IMR-90 (cell line): Measurements from ENCODE around the gene RIPOR2. TPM values are rescaled to one million over a fixed set of nuclear protein-coding genes. Genes with fewer than 3 reads are reported as not detected.

Source experiments
- ATAC-seq: fragments of 200-7000 bp; cut with Tn5 transposase; 2 replicates; pipeline ENCODE4 v1.9.1; 2020; ENCODE audit warnings: low read depth, mild to moderate bottlenecking, moderate library complexity
- BruUV-seq: library from RNA; stranded (reverse); fragments of 400-500 nt; replicated peaks from 2 replicates; lab custom pipeline; 2021; lab: Mats Ljungman, UMichigan
- CTCF ChIA-PET: fragments of 300-600 bp; formaldehyde crosslinking; extraction: SDS; loops from one replicate; lab custom pipeline; 2021; ENCODE audit warnings: antibody characterized with exemption; lab: Yijun Ruan, JAX
- POLR2A ChIA-PET: fragments of 300-600 bp; sonication (Branson Sonifier 250); formaldehyde crosslinking; loops from one replicate; lab custom pipeline; 2022; ENCODE audit warnings: antibody characterized with exemption; ENCODE audit not compliant: unreplicated experiment; lab: Charles Lee
- DNase-seq: peaks from one replicate; pipeline ENCODE4 v3.0.0; 2013
- H2AFZ ChIP-seq: replicated peaks from 2 replicates; pipeline ENCODE3; 2013; ENCODE audit warnings: low read length, mild to moderate bottlenecking; ENCODE audit not compliant: poor library complexity
- H2AK5ac ChIP-seq: 2 replicates; pipeline ENCODE4 v1.6.1; 2013; ENCODE audit warnings: low read depth, low read length, inconsistent platforms
- H2AK9ac ChIP-seq: replicated peaks from 2 replicates; pipeline ENCODE3; 2013; ENCODE audit warnings: mild to moderate bottlenecking, low read depth, low read length, moderate library complexity; ENCODE audit not compliant: poor library complexity
- H2BK120ac ChIP-seq: 2 replicates; pipeline ENCODE4 v1.6.1; 2013; ENCODE audit warnings: low read depth, low read length, inconsistent platforms
- H2BK15ac ChIP-seq: 3 replicates; pipeline ENCODE4 v1.6.1; 2013; ENCODE audit warnings: low read depth, low read length, inconsistent platforms
- H2BK20ac ChIP-seq: 2 replicates; pipeline ENCODE4 v1.6.1; 2013; ENCODE audit warnings: low read depth, mild to moderate bottlenecking, inconsistent platforms, low read length, moderate library complexity
- H2BK5ac ChIP-seq: 2 replicates; pipeline ENCODE4 v1.6.1; 2013; ENCODE audit warnings: mild to moderate bottlenecking, low read depth, low read length, inconsistent platforms; ENCODE audit not compliant: poor library complexity, severe bottlenecking
- H3K14ac ChIP-seq: replicated peaks from 2 replicates; pipeline ENCODE4 v1.6.1; 2013; ENCODE audit warnings: low read depth, low read length, inconsistent platforms
- H3K18ac ChIP-seq: 2 replicates; pipeline ENCODE4 v1.6.1; 2013; ENCODE audit warnings: low read depth, low read length, control low read depth
- H3K23ac ChIP-seq: 2 replicates; pipeline ENCODE4 v1.6.1; 2013; ENCODE audit warnings: low read depth, low read length, inconsistent platforms
- H3K27ac ChIP-seq: 2 replicates; pipeline ENCODE4 v1.5.1; 2013; ENCODE audit warnings: mild to moderate bottlenecking, control low read depth, low read length; ENCODE audit not compliant: insufficient read depth
- H3K27me3 ChIP-seq: 2 replicates; pipeline ENCODE4 v1.6.1; 2013; ENCODE audit warnings: low read length; ENCODE audit not compliant: control insufficient read depth, insufficient read depth
- H3K36me3 ChIP-seq: 2 replicates; pipeline ENCODE4 v1.6.1; 2013; ENCODE audit warnings: low read length, mixed read lengths; ENCODE audit not compliant: control insufficient read depth, insufficient read depth
- H3K4ac ChIP-seq: 2 replicates; pipeline ENCODE4 v1.6.1; 2013; ENCODE audit warnings: low read depth, low read length, inconsistent platforms
- H3K4me1 ChIP-seq: 2 replicates; pipeline ENCODE4 v1.6.1; 2013; ENCODE audit warnings: low read length, mixed read lengths; ENCODE audit not compliant: control insufficient read depth, insufficient read depth
- H3K4me2 ChIP-seq: 2 replicates; pipeline ENCODE4 v1.6.1; 2013; ENCODE audit warnings: low read depth, mild to moderate bottlenecking, control low read depth, low read length, moderate library complexity
- H3K4me3 ChIP-seq: 2 replicates; pipeline ENCODE4 v1.5.1; 2013; ENCODE audit warnings: low read depth, mild to moderate bottlenecking, control low read depth, low read length, moderate library complexity; ENCODE audit not compliant: insufficient read depth
- H3K56ac ChIP-seq: 2 replicates; pipeline ENCODE4 v1.6.1; 2013; ENCODE audit warnings: low read length, inconsistent platforms; ENCODE audit not compliant: insufficient read depth; ENCODE audit errors: extremely low read depth
- H3K79me1 ChIP-seq, 2 experiments: 2 replicates each; pipeline ENCODE4 v1.6.1; 2013; ENCODE audit warnings: low read length in 2 of 2, inconsistent platforms in 1 of 2, low read depth in 1 of 2
- H3K9ac ChIP-seq: 2 replicates; pipeline ENCODE4 v1.6.1; 2013; ENCODE audit warnings: low read depth, low read length, control low read depth
- H3K9me1 ChIP-seq: 2 replicates; pipeline ENCODE4 v1.6.1; 2013; ENCODE audit warnings: low read length, inconsistent platforms; ENCODE audit not compliant: insufficient read depth
- H3K9me3 ChIP-seq: 2 replicates; pipeline ENCODE4 v1.6.1; 2013; ENCODE audit warnings: low read length; ENCODE audit not compliant: control insufficient read depth, insufficient read depth
- H4K20me1 ChIP-seq: 2 replicates; pipeline ENCODE4 v1.6.1; 2013; ENCODE audit warnings: low read length, inconsistent platforms; ENCODE audit not compliant: insufficient read depth
- H4K5ac ChIP-seq: 2 replicates; pipeline ENCODE4 v1.6.1; 2013; ENCODE audit warnings: mild to moderate bottlenecking, low read depth, low read length, control low read depth
- H4K8ac ChIP-seq, 2 experiments: 2 replicates each; pipeline ENCODE4 v1.6.1; 2013; ENCODE audit warnings: low read depth in 2 of 2, low read length in 2 of 2, control low read depth in 1 of 2, inconsistent platforms in 1 of 2
- H4K91ac ChIP-seq: 2 replicates; pipeline ENCODE4 v1.6.1; 2013; ENCODE audit warnings: low read depth, low read length, inconsistent platforms; ENCODE audit not compliant: insufficient read depth
- MAFK ChIP-seq: IDR thresholded peaks from 2 replicates; pipeline ENCODE4 v1.6.1; 2012; ENCODE audit warnings: low read depth, low read length, improper control_type of control experiment
- dilution Hi-C: fragments of 300-500 bp; cut with HindIII; formaldehyde crosslinking; loops from one replicate; pipeline ENCODE4 v1.14.3; 2018; ENCODE audit warnings: low sequenced_read_pairs; ENCODE audit not compliant: unreplicated experiment
- in situ Hi-C: fragments of 300-500 bp; cut with MboI; formaldehyde crosslinking; loops from 3 replicates; pipeline ENCODE4 v1.14.3; 2019; ENCODE audit warnings: low sequenced_read_pairs, inconsistent platforms, mixed read lengths
- intact Hi-C: fragments of 100-400 bp; cut with micrococcal nuclease; formaldehyde crosslinking; loops from 2 replicates; pipeline ENCODE4 v1.10.0; 2022
- polyA plus RNA-seq, 3 experiments: library from polyadenylated mRNA; depleted of rRNA; stranded (reverse); fragments of >200 nt; gene quantifications; 2 replicates each; pipeline ENCODE4 v1.2.3, GENCODE V29; 2012; ENCODE audit warnings: low replicate concordance in 1 of 3
- total RNA-seq: library from RNA; depleted of rRNA; stranded (reverse); fragments of >200 nt; gene quantifications from 2 replicates; pipeline ENCODE4 v1.2.3, GENCODE V29; 2012

The RIPOR2 gene
- total and polyA plus RNA-seq, 2 of the 4 experiments (the other 2 are of a cell fraction): 1.1 to 1.2 TPM

DNA sequence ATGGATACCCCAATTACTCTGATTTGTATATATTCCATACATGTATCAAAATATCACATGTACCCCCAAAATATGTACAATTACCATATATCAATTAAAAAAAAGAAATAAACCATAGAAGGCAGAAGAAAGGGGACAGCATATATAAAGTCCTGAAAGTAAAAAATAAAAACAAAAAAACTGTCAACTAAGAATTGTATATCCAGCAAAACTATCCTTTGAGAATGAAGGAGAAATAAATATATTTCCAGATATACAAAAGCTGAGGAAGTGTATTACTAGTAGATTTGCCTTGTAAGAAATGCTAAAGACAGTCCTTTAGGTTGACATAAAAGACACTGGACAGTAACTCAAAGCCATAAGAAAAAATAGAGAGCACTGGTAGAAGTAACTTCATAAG lies 9.3 kb upstream of the RIPOR2 start:
- Histone ChIP-seq H2AK5ac (no peak overlapping the region), H3K56ac (no peak overlapping the region), H2BK20ac (no peak overlapping the region), H3K14ac (no peak overlapping the region), H3K4me1 (no peaks in the 10 kb centered on the region), H3K23ac (no peak overlapping the region), H3K4me2 (no peak overlapping the region), H2BK15ac (no peak overlapping the region), H3K27me3 (peaks cover 1% of the 10 kb centered on the region; the same call in 1 of the 2 replicates), H3K27ac (no peak overlapping the region), H4K20me1 (no peaks in the 10 kb centered on the region), H3K9me3 (peaks cover 4% of the 10 kb centered on the region), H3K18ac (no peak overlapping the region), H3K9ac (no peak overlapping the region), H3K4ac (no peak overlapping the region), H2AK9ac (no peak overlapping the region), H4K91ac (no peak overlapping the region), H4K5ac (no peak overlapping the region), H3K9me1 (no peaks in the 10 kb centered on the region), H3K36me3 (no peaks in the 10 kb centered on the region), H3K4me3 (no peak overlapping the region), H4K8ac (no peak overlapping the region), H2BK5ac (no peak overlapping the region), H2BK120ac (no peak overlapping the region), H2AFZ (no peak overlapping the region), H3K79me1 (no peaks in the 10 kb centered on the region)
- no TSS peak for BruUV-seq
- CTCF ChIA-PET: no interaction called here
- POLR2A ChIA-PET: no interaction called here
- intact Hi-C loops: no loop called here
- no peak for DNase-seq
- TF ChIP-seq MAFK: no peak
- no peak for ATAC-seq
- dilution Hi-C loops: no loop called here
- in situ Hi-C loops: no loop called here
